Measurements from ENCODE around the gene HOXA7. TPM values are rescaled to one million over a fixed set of nuclear protein-coding genes. Genes with fewer than 3 reads are reported as not detected.

HOXA7 gene
- total and polyA plus RNA-seq, 4 donors, result 1.0 to 2.2 (median 1.4) TPM

DNA sequence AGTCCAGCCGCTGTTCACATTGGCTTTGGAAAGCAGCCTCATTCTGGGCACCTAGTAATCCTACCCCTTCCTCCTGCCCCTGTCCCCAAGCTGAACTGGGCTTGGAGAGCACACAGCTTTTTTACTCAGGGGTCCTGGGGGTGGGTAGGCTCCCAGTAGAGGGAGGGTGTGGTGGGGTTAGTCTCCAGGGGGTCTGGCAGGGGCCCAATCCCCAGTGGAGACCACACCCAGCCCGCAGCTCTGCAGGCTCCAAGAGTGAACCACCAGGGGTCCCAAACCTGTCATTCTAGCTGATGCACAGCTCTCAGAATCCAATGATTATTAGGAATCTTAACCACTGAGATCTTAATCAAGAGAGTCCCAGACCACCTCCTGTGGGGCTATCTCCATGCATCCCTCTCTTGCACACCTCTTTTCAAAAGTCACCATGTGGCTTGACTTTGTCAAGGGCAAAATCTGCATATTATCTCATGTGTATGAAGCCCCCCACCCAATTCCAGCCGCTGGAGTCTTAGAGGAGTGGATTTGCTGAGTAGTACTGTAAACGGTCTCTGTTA is 25.9 kb upstream of the HOXA7 start:
- no peak overlapping the region for H3K9ac ChIP-seq (ENCODE audit: insufficient read depth in 1 of 2, low read length in 2 of 2)
- H3K27ac ChIP-seq (ENCODE audit: low read depth in 1 of 2, low read length in 1 of 2), result no peak overlapping the region
- H3K27me3 ChIP-seq (ENCODE audit: control insufficient read depth in 3 of 3, insufficient read depth in 3 of 3, low read length in 2 of 3), result peaks cover 0 to 97% (median 89%) of the 10 kb centered on the region in 3 donors
- 43 to 54% methylated on average over 4 of the region's 4 CpGs for WGBS, 2 donors
- ATAC-seq (ENCODE audit: insufficient read depth, low FRiP score), result no peak
- no peak for DNase-seq
- TF ChIP-seq CTCF (IDR thresholded peaks at IDR 0.05; ENCODE audit: control extremely low read depth, extremely low read depth), result no peak
- no peaks in the 10 kb centered on the region for H3K36me3 ChIP-seq (ENCODE audit: control insufficient read depth in 4 of 4, insufficient read depth in 4 of 4, low read length in 4 of 4)
- peaks cover 0 to 8% (median 0%) of the 10 kb centered on the region in 4 donors for H3K9me3 ChIP-seq (ENCODE audit: control insufficient read depth in 4 of 4, insufficient read depth in 3 of 4, low read length in 3 of 4)
- H3K4me1 ChIP-seq (ENCODE audit: control insufficient read depth in 5 of 5, insufficient read depth in 5 of 5, low read length in 5 of 5), result peaks cover 0 to 19% (median 13%) of the 10 kb centered on the region in 5 donors
- H3K4me3 ChIP-seq, result no peak overlapping the region

GRCh38 chr7:27181795-27182275 is 25.4 kb upstream of the HOXA7 start:
- Histone ChIP-seq H3K4me1 (ENCODE audit: control insufficient read depth in 5 of 5, insufficient read depth in 5 of 5, low read length in 5 of 5) (peaks cover 0 to 19% (median 13%) of the 10 kb centered on the region in 5 donors), H3K9me3 (ENCODE audit: control insufficient read depth in 4 of 4, insufficient read depth in 3 of 4, low read length in 3 of 4) (peaks cover 0 to 9% (median 0%) of the 10 kb centered on the region in 4 donors), H3K4me3 (no peak overlapping the region), H3K36me3 (ENCODE audit: control insufficient read depth in 4 of 4, insufficient read depth in 4 of 4, low read length in 4 of 4) (no peaks in the 10 kb centered on the region), H3K27me3 (ENCODE audit: control insufficient read depth in 3 of 3, insufficient read depth in 3 of 3, low read length in 2 of 3) (peaks cover 0 to 97% (median 89%) of the 10 kb centered on the region in 3 donors), H3K9ac (ENCODE audit: insufficient read depth in 1 of 2, low read length in 2 of 2) (no peak overlapping the region), H3K27ac (ENCODE audit: low read depth in 1 of 2, low read length in 1 of 2) (no peak overlapping the region)
- DNase-seq (peak in 1 of 3 donors; percentile 8), ATAC-seq (ENCODE audit: insufficient read depth, low FRiP score) (no peak)
- TF ChIP-seq CTCF (IDR thresholded peaks at IDR 0.05; ENCODE audit: control extremely low read depth, extremely low read depth), result no peak
- WGBS, 2 donors, result 73 to 77% methylated on average over 4 of the region's 4 CpGs

- H3K4me3 ChIP-seq, result no peak overlapping the region
- peak in 1 of 3 donors; percentile 5 for DNase-seq
- H3K9ac ChIP-seq (ENCODE audit: insufficient read depth in 1 of 2, low read length in 2 of 2), result no peak overlapping the region
- no peak for ATAC-seq (ENCODE audit: insufficient read depth, low FRiP score)
- H3K27me3 ChIP-seq (ENCODE audit: control insufficient read depth in 3 of 3, insufficient read depth in 3 of 3, low read length in 2 of 3), result peaks cover 8 to 97% (median 88%) of the 10 kb centered on the region in 3 donors
- no peaks in the 10 kb centered on the region for H3K36me3 ChIP-seq (ENCODE audit: control insufficient read depth in 4 of 4, insufficient read depth in 4 of 4, low read length in 4 of 4)
- no peak for TF ChIP-seq CTCF (IDR thresholded peaks at IDR 0.05; ENCODE audit: control extremely low read depth, extremely low read depth)
- H3K9me3 ChIP-seq (ENCODE audit: control insufficient read depth in 4 of 4, insufficient read depth in 3 of 4, low read length in 3 of 4), result peaks cover 0 to 12% (median 0%) of the 10 kb centered on the region in 4 donors
- H3K27ac ChIP-seq (ENCODE audit: low read depth in 1 of 2, low read length in 1 of 2), result no peak overlapping the region
- peaks cover 0 to 19% (median 13%) of the 10 kb centered on the region in 5 donors for H3K4me1 ChIP-seq (ENCODE audit: control insufficient read depth in 5 of 5, insufficient read depth in 5 of 5, low read length in 5 of 5)
- 69 to 82% methylated on average over 12 of the region's 12 CpGs for WGBS, 2 donors
Measured at GRCh38 chr7:27180431-27181420, 24.3 kb upstream of the HOXA7 start.
